Measurements from ENCODE around the gene BORCS5.
"Not testable (repeated sequence)": the region's sequence is repeated elsewhere in the genome, so short reads cannot be mapped to it uniquely, and the experiment has no call there.

Gene BORCS5

DNA sequence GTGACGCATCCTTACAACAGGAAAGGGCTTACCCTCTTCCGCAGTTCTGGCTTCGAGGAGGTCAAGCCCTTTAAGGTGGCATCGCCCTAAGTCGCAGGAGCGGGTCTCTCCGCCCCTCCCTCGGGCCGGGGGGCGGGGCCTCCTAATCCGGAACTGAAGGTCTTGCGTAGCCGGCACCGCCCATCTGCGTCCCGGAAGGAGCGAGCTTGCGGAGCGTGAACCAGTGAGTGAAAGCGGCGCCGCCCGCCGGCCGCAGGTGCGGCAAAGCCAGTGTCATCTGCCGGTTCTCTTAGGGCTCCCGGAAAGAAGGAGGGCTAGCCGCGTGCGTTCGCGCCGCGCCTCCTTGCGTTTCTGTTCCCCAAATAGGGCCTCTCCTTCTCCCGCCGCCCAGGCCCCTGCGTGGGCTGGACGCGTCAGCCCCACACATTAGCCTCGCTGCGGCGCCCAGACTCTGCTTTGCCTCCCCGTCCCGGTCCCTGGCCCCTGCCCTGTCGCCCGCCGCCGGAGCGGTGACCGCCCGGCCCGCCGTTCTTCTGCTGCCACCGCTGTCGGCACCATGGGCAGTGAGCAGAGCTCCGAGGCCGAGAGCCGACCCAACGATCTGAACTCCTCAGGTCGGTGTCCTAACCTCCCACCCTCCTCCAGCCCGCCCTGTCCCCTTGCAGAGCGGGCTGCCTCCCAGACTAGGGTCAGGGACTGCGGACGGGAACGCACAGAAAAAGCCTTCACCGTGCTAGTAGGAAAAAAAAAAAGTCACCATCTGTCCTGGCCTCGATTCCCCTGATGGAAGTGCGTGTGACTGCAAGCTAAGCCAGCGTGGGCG lies at the start of gene BORCS5:
BORCS5 (plus strand) TSS at position 183 of the 823 bp plus-strand sequence; CDS start at position 557, 374 bp downstream.
- peak; percentile 76 for DNase-seq

DNA sequence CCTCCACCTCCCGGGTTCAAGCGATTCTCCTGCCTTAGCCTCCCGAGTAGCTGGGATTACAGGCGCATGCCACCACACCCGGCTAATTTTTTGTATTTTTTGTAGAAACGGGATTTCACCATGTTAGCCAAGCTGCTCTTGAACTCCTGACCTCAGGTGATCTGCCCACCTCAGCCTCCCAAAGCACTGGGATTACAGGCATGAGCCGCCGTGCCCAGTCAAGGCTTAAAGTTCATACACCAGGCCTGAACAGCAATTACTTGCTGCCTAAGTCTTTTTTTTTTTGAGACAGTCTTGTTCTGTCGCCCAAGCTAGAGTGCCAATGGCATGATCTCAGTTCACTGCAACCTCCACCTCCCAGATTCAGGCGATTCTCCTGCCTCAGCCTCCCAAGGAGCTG lies 46.2 kb upstream of the BORCS5 start:
- not testable (repeated sequence) for DNase-seq

DNA sequence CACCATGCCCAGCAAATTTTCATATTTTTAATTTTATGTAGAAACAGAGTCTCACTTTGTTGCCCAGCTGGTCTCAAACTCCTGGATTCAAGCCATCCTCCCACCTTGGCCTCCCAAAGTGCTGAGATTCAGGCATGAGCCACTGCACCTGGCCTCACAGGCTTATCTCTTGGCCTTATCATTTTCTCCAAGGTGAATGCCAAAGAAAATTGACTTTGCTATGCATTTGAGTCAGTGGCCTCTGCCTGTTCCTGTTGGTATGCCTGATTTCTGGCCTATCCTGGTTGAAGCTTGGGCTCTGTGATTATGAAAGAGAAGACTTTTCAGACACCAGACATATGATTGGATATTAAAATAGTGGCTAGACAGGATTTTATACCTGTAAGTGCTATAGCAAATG lies 41.0 kb upstream of the BORCS5 start:
- no peak for DNase-seq

DNA sequence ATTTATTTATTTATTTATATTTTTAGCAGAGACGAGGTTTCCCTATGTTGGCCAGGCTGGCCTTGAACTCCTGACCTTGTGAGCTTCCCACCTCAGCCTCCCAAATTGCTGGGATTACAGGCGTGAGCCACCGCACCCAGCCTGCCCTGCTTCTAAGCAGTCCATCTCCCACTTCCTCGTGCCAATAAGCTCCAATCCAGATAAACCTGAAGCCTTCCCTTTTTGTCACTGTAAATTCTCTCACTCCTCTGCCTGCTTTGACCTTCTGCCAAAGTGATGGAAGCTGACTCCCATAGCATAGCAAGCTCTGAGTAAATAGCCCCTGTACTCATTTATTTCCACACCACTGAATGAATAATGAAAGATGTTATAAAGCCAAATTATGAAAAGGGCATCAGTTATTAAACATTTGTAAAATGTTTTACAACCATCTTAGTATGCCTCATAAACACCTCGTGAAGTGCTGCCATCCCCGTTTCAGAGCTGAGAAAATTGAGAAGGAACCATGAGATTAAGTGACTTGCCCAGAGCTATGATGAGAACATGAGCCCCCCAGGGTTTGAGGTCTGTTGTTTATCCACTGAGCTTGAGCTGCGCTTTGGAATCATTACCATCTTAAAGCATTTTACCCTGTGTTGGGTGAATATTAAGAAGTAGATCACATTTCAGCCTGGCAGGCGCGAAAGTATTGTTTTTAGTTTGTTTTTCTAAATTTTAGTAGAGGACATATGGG lies 37.3 kb upstream of the BORCS5 start:
- DNase-seq: no peak

DNA sequence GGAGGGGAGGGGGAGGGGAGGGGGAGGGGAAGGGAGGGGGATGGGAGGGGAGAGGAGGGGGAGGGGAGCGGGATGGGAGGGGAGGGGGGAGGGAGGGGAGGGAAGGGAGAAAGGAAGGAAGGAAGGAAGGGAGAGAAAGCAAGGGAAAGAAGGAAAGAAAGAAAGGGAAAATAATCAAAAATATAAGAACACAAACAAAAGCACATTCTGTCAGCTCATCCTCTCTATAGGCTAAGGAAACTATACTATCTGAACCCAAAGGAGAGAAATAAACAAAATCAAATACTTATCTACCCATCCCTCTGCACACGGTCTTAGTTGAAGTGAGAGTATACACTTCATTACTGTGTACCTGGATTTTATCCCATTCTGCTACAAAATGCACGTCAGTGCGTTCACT lies 33.8 kb upstream of the BORCS5 start:
- DNase-seq: no peak

DNA sequence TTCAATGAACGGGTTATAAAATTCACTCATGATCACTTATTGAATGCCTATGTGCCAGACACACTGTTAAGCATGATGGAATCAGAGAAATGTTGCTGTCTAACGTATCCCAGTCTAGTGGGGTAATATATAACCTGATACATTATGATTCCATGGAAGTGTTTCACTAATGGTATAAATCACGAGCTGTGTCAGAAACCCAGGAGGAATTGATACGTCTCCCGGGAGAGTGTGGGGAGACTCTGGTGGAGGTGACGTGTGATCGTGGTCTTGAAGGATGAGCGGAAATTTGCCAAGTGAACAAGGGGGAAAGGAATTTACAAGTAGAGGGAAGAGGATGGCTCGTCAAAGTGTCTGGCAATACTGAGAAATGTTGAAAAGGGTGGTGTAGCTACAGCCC lies 33.3 kb upstream of the BORCS5 start:
- no peak for DNase-seq

DNA sequence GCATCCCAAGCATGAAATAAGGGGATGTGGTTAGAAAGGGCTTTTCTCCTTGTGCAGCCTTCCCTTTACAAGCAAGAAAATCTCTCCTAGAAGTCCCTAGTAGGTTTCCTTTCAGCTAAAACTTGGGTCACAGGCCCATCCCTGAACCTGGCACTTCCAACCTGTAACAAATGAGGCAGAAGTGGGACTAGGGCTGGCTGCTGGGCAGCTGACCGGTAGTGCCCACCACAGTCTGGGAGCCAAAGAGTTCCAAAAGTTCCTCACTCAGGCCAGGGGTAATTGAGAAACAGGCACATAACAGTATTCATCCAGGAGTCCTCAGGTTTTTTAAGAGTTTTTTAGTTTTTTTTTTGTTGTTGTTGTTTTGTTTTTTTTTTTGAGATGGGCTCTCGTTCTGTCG lies 30.6 kb upstream of the BORCS5 start:
- no peak for DNase-seq

DNA sequence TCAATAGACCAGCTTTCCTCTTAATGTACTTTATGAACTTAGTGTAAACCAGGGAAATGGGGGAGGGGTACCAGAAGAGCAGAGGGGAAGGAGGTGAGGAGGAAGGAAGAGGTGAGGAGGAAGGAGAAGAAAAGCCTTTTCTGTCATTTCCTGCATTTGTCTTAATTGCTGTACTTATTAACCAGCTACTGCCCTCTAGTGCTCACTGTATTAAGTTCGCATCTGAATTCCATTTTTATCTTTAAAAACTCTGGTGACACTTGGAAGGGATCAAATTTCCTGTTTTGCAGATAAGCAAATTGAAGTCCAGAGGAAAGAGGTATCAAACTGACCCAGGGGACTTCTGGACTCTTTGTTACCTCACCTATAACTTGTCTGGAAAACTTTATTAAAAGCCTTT lies 29.1 kb upstream of the BORCS5 start:
- DNase-seq: peak; percentile 4

DNA sequence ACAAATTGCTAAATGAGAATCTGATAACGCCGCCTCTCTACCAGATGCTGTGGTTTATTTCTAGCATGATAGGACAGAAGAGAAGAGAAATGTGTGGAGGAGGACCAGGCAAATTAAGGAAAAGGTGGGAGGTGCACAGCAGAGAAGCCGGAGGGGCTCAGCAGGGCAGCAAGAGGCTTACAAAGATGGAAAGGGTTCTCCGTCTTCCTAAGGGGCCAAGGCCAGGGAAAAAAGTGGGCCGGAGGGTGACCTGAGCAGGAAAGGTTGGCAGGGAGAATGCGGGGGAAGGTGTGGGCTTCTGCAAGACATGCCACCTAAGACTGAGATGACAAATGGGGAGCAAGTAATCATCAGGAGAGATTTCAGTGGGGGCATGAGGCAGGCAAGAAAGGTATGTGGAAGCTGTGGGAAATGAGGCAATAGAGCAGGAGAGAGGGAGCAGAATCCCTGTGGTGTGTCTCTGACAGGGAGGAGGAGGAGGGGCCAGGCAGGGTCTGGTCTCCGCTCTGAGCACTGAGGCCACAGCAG lies 25.6 kb upstream of the BORCS5 start:
- DNase-seq: no peak

DNA sequence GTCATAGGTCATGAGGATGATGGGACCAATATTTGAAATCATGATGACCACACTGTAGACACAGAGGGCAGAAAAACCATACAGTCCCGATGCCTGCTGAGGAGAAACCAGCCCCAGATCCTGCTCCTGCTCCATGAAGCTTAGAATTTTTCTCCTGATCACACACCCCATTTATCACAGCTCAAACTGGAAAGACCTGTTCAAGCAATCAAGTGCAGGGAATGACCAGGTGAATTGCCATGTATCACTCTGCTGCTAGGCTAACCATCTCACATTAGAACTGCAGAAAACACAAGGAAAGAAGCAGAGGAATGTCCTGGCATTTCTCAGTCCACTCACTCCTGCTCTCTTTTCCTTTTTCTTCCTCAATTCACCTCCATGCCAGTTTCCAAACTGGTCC lies 25.0 kb upstream of the BORCS5 start:
- no peak for DNase-seq

DNA sequence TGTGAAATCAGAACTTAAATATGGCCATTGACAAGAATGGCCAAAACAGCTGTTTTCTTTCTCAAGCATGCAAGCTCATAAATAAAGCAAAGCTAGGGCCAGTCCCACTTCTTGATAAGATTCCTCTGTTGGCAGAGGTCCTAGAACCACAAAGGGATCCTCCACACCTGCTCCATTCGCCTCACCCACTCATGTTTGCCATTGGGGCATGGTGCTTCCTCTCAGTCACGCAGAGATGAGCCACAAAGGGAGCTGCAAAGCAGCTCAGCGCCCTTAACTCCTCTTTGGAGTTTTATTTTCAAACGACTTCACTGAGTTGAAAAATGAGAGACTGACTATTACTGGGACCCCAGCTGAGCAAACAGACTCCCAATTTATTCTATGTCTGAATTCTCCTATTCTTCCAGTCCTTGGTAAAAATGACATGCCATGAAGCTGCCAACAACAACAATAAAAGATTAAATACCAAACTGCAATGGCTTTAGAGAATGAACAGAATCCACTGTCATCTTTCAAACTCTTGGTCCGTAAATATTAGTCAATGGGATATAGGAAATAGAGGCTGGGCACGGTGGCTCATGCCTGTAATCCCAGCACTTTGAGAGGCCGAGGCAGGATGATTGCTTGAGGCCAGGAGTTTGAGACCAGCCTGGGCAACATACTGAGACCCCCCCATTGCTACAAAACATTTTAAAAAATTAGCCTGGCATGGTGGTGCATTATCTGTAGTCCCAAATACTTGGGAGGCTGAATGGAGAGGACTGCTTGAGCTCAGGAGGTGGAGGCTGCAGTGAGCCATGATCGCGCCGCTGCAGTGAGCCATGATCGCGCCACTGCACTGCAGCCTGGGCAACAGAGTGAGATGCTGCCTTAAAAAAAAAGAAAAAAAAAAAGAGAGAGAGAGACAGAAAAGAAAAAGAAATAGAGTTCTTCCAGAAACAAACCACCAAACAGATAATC lies 23.2 kb upstream of the BORCS5 start:
- no peak for DNase-seq

DNA sequence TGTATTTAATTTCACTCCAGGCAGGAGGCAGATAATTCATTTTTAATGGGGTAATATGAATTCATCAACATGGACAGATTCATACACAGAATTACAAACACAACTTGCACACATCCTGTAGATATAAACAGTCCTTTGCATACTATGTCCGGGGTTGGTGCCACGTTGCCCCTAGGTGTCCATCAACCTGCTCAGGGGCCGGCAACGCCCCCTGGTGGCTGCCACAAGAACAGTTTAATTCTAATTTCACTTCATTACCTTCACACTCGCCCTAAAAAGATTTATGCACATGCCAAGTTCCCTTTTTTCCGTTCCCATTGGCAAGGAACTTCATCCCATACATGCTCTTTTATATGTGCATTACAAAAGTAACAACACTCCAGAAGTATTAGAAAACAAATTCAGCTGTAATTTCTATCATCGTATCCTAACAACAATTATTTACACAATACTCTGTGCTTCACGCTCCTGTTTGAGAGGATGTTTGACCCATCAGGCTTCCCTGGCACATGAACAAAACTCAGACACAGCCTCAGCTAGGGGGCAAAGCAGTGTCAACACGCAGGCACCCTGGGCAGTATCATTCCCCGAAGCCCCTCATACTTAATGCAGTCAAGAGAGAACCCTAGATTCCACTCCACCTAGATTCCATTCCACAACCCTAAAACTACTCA lies 22.4 kb upstream of the BORCS5 start:
- DNase-seq: no peak

DNA sequence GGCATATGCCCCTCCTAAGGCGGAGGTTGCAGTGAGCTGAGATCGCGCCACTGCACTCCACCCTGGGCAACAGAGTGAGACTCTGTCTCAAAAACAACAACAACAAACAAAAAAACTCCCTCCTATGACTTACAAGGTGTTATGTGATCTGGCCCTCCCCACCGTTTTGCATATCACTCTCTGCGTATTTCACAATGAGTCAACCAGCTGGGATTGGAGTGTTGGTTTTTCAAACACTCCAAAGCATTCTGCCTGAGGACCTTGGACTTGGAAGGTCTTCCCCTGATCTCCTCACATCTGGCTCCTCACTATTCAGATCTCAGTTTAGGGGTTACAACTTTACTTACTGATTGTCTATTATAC lies 20.8 kb upstream of the BORCS5 start:
- DNase-seq: no peak

DNA sequence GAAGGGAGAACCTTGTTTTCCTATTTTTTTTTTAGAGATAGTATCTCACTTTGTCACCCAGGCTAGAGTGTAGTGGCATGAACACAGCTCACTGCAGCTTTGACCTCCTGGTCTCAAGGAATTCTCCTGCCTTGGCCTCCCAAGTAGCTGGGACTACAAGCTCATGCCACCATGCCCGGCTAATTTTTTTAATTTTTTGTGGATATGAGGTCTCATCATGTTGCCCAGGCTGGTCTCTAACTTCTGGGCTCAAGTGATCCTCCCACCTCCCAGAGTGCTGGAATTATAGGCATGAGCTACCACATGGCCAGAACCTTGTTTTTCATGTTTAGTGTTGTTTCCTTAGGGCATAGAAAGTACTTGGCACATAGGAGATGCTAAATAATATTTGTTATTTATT lies 20.4 kb upstream of the BORCS5 start:
- no peak for DNase-seq

DNA sequence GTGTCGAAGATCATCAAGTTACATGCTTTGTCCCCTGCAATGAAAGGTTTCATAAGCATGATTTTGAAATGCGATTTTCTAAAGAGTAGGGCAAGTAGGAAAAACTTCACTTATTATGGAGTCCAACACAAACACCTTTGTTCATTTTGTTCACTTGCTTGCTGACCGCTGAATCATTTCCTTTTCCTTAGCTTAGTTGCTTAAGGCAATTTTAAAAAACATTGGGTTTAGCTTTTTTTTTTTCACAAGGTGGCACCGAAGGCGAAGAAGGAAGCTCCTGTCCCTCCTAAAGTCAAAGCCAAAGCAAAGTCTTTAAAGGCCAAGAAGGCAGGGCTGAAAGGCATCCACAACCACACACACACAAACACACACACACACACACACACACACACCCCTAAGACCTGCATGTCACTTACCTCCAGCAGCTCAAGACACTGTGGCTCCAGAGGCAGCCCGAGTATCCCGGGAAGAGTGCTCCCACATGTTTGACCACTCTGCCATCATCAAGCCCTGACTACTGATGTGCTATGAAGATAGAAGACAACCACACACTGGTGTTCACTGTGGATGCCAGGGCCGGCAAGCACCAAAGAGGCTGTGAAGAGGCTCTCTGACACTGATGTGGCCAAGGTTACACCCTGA lies 18.2 kb upstream of the BORCS5 start:
- no peak for DNase-seq

DNA sequence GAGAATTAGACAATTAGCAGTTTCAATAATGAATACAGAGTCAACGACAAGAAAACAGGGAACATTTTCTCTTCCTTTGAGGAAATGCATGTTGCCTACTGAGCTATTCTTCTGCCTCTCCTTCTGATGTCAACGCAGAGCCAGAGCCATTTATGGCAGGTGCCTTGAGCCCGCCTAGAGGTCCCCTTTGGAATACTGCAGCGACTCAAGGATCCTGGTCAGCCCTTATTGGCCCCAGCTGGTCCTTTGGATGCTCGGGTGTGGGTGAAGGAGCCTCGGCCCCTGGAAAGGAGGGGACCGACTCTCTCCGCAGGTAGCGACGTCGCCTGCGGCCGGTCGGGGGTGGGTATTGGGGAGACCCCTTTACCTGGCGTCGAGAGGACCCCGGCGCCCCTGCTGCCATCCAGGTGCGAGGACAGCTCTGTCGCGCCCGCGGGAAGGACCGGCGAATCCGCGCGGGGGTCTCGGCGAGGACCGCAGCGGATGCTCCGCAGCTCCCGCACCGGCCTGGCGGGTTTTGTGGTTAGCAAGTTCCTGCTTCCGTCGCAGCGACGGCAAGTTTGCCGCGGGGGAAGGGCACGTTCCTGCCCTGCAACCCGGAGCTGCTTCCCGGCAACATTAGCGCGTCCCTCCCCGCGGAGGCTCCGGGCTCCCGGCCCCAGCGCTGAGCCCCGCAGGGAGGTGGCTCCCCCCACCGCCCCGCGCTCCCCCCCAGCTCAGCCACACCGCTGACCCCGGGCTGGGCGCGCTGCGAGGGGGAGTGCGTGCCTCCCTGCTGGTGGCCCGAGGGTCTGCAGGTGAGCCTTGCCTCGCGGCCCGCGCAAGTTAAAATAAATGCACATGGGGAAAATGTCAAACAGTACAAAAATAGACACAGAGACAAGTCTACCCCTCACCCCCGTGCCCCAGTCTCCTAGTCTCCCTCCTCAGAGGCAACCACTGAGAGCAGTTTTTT lies 6.9 kb upstream of the BORCS5 start, which contains the start of gene MANSC1:
MANSC1 (minus strand) TSS at position 532 of the 955 bp plus-strand sequence. CDS start 6,928 bp downstream, outside the sequence.
- no peak for DNase-seq

DNA sequence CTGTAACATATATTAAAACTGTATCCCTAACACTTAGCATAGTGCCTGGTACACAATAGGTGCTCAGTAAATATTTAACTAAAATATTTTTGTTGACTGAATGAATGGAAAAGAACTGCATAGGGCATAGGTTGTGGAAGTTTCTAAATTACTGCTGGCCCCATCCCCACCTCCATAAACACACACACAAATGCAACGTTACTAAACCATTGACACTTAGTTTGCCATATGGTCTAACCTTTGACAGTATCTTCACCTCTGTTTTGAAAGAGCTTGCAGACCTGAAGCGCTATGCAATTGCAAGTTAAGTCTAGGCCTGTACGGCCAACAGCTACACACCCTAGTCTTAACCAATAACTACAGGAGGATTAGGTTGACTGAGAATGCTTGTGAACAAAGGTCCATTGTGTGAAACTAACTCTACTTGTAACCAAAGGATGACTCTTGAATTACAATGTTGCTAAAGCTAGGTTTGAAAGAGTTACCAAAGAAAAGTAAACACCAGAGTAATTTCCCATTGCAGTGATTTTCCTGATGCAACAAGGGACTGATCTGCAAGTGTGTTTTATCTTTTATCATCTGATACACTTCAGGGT lies 5.9 kb upstream of the BORCS5 start:
- no peak for DNase-seq

DNA sequence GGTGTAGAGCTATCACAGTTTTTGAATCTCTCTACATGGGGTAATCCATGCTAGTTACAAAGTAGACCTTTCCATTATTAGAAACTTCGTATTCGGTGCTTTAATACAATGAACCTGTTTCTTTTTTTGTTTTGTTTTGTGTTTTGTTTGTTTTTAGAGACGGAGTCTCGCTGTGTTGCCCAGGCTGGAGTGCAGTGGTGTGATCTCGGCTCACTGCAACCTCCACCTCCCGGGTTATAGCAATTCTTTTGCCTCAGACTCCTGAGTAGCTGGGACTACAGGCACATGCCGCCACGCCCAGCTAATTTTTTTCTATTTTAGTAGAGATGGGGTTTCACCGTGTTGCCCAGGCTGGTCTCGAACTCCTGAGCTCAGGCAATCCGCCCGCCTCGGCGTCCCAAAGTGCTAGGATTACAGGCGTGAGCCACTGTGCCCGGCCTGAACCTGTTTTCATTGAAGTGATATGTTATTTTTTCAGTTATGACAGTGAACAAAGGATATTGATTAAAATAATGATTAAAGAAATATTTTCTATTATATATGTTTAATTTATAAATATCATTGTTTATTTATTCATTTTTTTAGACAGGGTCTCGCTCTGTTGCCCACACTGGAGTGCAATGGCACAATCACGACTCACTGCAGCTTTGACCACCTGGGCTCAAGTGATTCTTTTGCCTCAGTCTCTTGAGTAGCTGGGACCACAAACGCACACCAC lies 5.3 kb upstream of the BORCS5 start:
- not testable (repeated sequence) for DNase-seq

DNA sequence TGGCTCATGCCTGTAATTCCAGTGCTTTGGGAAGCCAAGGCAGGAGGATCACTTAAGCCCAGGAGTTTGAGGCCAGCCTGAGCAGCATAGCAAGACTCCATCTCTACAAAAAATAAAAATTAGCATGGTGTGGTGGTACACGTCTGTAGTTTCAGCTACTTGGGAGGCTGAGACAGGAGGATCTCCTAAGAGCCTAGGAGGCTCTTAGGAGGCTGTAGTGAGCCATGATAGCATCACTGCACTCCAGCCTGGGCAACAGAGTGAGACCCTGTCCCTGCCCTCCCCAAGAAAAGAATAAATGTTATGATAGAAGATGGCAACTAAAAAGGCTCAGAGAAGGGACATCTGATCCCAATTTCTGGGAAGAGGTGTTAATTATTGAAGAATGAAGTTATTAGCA lies 3.6 kb upstream of the BORCS5 start:
- no peak for DNase-seq

Data from GF-D8 (cell line).